HepG2 (cell line): Measurements from ENCODE around the gene ZNRF3. TPM values are rescaled to one million over a fixed set of nuclear protein-coding genes. Genes with fewer than 3 reads are reported as not detected.

Experiments
- ISL2 ChIP-seq: sonication (generic); formaldehyde crosslinking; IDR thresholded peaks from 2 replicates; pipeline ENCODE4 v1.5.0; 2020; ENCODE audit warnings: missing genetic modification reagents
- SMAD3 ChIP-seq: sonication (generic); formaldehyde crosslinking; IDR thresholded peaks from 2 replicates; pipeline ENCODE4 v1.4.0; 2020; ENCODE audit warnings: missing genetic modification reagents
- SOX13 ChIP-seq, 3 experiments: fragments of 450-650 bp in 1 of 3; sonication (generic) in 1 of 3; formaldehyde crosslinking in 1 of 3; IDR thresholded peaks in 2 of 3; conservative IDR thresholded peaks in 1 of 3; 2 replicates each; pipeline versions ENCODE4 v1.5.0 to v1.6.1; 2016 to 2020; ENCODE audit warnings: antibody characterized with exemption in 1 of 3, mild to moderate bottlenecking in 1 of 3, missing compliant biosample characterization in 1 of 3, missing genetic modification reagents in 1 of 3, moderate library complexity in 1 of 3
- THAP11 ChIP-seq: IDR thresholded peaks from 2 replicates; pipeline ENCODE4 v1.6.1; 2016; ENCODE audit warnings: missing biosample characterization, missing genetic modification reagents
- ZNF780A ChIP-seq: sonication (generic); formaldehyde crosslinking; IDR thresholded peaks from 2 replicates; pipeline ENCODE4 v1.8.0; 2022; ENCODE audit warnings: mild to moderate bottlenecking, missing genetic modification reagents, moderate library complexity
- ZNF850 ChIP-seq: sonication (generic); formaldehyde crosslinking; conservative IDR thresholded peaks from 2 replicates; pipeline ENCODE4 v1.9.0; 2021; ENCODE audit warnings: mild to moderate bottlenecking, missing genetic modification reagents
- polyA plus RNA-seq, 8 experiments: library from polyadenylated mRNA; depleted of rRNA in 3 of 8; stranded (reverse) in 7 of 8; unstranded in 1 of 8; fragments of >200 nt; fragmentation: Illumina TruSeq in 4 of 8; extraction: Trizol in 4 of 8; gene quantifications; 2 replicates each; pipeline versions ENCODE4 v1.2.1 to v1.2.3, GENCODE V29; 2011 to 2016; ENCODE audit warnings: low read depth in 4 of 8, missing spikeins in 1 of 8, mixed read lengths in 1 of 8; ENCODE audit not compliant: insufficient read depth in 1 of 8
- total RNA-seq, 5 experiments: library from RNA; depleted of rRNA; stranded (reverse); fragments of >200 nt; fragmentation: Illumina TruSeq; extraction: Trizol; gene quantifications; 2 replicates each; pipeline ENCODE4 v1.2.3, GENCODE V29; 2016; ENCODE audit warnings: low read depth in 1 of 5
- TF ChIP-seq, protein P1 (sequence below): IDR thresholded peaks from 2 replicates; pipeline ENCODE4 v1.6.1; 2016; ENCODE audit warnings: missing genetic modification reagents, missing compliant biosample characterization
- TF ChIP-seq, protein P2 (sequence below): sonication (generic); formaldehyde crosslinking; IDR thresholded peaks from 2 replicates; pipeline ENCODE4 v1.4.0; 2020; ENCODE audit warnings: missing genetic modification reagents
- TF ChIP-seq, protein P3 (sequence below): sonication (generic); formaldehyde crosslinking; IDR thresholded peaks from 2 replicates; pipeline ENCODE4; 2020; ENCODE audit warnings: missing genetic modification reagents, mild to moderate bottlenecking, borderline replicate concordance
- TF ChIP-seq, protein P4 (sequence below): IDR thresholded peaks from 2 replicates; pipeline ENCODE4 v1.6.1; 2012; ENCODE audit warnings: low read depth, low read length, improper control_type of control experiment
- TF ChIP-seq, protein P5 (sequence below): sonication (generic); formaldehyde crosslinking; IDR thresholded peaks from 2 replicates; pipeline ENCODE4 v1.5.1; 2020; ENCODE audit warnings: missing genetic modification reagents, mild to moderate bottlenecking, borderline replicate concordance
- TF ChIP-seq, protein P6 (sequence below): sonication (generic); formaldehyde crosslinking; IDR thresholded peaks from 2 replicates; pipeline ENCODE4 v1.5.1; 2020; ENCODE audit warnings: mild to moderate bottlenecking, missing genetic modification reagents, borderline replicate concordance

ZNRF3 gene
- total and polyA plus RNA-seq, 2 of the 13 experiments (the other 11 are each of a cell fraction or from before 2014, with no cell fraction given), result 20.3 to 36.7 TPM

DNA sequence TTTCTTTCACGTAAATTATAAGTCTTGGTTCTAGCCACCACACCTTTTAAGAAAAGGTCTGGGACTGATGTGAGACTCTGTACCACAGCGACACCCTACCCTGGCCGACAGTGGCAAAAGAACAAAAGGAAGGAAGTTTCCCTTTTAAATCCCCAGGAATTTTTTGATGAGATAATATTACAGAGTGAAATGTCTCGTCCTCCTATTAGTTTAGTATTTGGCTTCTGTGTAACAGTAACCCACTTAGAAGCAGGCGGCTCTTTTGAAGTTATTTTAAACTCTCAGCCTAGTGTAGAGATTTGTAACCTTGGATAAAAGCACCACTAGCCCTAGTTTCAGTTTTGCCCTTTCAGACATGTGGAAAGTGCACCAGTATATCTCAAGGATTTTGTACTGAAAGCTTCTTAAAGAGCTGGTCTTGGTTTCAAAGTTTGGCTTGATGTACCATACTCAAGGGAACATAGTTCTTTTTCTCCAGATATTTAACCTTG is 94.2 kb downstream of the ZNRF3 start (continued):
- no peak for TF ChIP-seq ZNF850 (CRISPR knock-in tag)
- TF ChIP-seq, protein P1, sequence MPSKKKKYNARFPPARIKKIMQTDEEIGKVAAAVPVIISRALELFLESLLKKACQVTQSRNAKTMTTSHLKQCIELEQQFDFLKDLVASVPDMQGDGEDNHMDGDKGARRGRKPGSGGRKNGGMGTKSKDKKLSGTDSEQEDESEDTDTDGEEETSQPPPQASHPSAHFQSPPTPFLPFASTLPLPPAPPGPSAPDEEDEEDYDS (CRISPR knock-in tag), result no peak
- TF ChIP-seq, protein P2, sequence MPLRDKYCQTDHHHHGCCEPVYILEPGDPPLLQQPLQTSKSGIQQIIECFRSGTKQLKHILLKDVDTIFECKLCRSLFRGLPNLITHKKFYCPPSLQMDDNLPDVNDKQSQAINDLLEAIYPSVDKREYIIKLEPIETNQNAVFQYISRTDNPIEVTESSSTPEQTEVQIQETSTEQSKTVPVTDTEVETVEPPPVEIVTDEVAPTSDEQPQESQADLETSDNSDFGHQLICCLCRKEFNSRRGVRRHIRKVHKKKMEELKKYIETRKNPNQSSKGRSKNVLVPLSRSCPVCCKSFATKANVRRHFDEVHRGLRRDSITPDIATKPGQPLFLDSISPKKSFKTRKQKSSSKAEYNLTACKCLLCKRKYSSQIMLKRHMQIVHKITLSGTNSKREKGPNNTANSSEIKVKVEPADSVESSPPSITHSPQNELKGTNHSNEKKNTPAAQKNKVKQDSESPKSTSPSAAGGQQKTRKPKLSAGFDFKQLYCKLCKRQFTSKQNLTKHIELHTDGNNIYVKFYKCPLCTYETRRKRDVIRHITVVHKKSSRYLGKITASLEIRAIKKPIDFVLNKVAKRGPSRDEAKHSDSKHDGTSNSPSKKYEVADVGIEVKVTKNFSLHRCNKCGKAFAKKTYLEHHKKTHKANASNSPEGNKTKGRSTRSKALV (CRISPR knock-in tag), result no peak
- TF ChIP-seq SMAD3 (CRISPR knock-in tag), result 0 out of 2 replicates have a peak, but pooled peaks have one; percentile 38
- TF ChIP-seq THAP11 (CRISPR knock-in tag), result 0 out of 2 replicates have a peak, but pooled peaks have one; percentile 18
- no peak for TF ChIP-seq ZNF780A (CRISPR knock-in tag)
- TF ChIP-seq, protein P3, sequence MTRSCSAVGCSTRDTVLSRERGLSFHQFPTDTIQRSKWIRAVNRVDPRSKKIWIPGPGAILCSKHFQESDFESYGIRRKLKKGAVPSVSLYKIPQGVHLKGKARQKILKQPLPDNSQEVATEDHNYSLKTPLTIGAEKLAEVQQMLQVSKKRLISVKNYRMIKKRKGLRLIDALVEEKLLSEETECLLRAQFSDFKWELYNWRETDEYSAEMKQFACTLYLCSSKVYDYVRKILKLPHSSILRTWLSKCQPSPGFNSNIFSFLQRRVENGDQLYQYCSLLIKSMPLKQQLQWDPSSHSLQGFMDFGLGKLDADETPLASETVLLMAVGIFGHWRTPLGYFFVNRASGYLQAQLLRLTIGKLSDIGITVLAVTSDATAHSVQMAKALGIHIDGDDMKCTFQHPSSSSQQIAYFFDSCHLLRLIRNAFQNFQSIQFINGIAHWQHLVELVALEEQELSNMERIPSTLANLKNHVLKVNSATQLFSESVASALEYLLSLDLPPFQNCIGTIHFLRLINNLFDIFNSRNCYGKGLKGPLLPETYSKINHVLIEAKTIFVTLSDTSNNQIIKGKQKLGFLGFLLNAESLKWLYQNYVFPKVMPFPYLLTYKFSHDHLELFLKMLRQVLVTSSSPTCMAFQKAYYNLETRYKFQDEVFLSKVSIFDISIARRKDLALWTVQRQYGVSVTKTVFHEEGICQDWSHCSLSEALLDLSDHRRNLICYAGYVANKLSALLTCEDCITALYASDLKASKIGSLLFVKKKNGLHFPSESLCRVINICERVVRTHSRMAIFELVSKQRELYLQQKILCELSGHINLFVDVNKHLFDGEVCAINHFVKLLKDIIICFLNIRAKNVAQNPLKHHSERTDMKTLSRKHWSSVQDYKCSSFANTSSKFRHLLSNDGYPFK, result no peak
- TF ChIP-seq, protein P4, sequence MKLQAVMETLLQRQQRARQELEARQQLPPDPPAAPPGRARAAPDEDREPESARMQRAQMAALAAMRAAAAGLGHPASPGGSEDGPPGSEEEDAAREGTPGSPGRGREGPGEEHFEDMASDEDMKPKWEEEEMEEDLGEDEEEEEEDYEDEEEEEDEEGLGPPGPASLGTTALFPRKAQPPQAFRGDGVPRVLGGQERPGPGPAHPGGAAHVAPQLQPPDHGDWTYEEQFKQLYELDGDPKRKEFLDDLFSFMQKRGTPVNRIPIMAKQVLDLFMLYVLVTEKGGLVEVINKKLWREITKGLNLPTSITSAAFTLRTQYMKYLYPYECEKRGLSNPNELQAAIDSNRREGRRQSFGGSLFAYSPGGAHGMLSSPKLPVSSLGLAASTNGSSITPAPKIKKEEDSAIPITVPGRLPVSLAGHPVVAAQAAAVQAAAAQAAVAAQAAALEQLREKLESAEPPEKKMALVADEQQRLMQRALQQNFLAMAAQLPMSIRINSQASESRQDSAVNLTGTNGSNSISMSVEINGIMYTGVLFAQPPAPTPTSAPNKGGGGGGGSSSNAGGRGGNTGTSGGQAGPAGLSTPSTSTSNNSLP, result peak; percentile 60; the same call in 1 of the 2 replicates
- TF ChIP-seq SOX13 (IDR thresholded peaks at IDR 0.05), result no peak
- peak in 1 of 2 experiments; percentile 86; a peak in 2 of 4 replicates for TF ChIP-seq SOX13 (CRISPR knock-in tag; conservative IDR thresholded peaks at IDR 0.05 in 1 of 2, IDR thresholded peaks at IDR 0.05 in 1 of 2)
- TF ChIP-seq, protein P5, sequence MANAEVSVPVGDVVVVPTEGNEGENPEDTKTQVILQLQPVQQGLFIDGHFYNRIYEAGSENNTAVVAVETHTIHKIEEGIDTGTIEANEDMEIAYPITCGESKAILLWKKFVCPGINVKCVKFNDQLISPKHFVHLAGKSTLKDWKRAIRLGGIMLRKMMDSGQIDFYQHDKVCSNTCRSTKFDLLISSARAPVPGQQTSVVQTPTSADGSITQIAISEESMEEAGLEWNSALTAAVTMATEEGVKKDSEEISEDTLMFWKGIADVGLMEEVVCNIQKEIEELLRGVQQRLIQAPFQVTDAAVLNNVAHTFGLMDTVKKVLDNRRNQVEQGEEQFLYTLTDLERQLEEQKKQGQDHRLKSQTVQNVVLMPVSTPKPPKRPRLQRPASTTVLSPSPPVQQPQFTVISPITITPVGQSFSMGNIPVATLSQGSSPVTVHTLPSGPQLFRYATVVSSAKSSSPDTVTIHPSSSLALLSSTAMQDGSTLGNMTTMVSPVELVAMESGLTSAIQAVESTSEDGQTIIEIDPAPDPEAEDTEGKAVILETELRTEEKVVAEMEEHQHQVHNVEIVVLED (CRISPR knock-in tag), result no peak; the same call in 1 of the 2 replicates
- TF ChIP-seq, protein P6, sequence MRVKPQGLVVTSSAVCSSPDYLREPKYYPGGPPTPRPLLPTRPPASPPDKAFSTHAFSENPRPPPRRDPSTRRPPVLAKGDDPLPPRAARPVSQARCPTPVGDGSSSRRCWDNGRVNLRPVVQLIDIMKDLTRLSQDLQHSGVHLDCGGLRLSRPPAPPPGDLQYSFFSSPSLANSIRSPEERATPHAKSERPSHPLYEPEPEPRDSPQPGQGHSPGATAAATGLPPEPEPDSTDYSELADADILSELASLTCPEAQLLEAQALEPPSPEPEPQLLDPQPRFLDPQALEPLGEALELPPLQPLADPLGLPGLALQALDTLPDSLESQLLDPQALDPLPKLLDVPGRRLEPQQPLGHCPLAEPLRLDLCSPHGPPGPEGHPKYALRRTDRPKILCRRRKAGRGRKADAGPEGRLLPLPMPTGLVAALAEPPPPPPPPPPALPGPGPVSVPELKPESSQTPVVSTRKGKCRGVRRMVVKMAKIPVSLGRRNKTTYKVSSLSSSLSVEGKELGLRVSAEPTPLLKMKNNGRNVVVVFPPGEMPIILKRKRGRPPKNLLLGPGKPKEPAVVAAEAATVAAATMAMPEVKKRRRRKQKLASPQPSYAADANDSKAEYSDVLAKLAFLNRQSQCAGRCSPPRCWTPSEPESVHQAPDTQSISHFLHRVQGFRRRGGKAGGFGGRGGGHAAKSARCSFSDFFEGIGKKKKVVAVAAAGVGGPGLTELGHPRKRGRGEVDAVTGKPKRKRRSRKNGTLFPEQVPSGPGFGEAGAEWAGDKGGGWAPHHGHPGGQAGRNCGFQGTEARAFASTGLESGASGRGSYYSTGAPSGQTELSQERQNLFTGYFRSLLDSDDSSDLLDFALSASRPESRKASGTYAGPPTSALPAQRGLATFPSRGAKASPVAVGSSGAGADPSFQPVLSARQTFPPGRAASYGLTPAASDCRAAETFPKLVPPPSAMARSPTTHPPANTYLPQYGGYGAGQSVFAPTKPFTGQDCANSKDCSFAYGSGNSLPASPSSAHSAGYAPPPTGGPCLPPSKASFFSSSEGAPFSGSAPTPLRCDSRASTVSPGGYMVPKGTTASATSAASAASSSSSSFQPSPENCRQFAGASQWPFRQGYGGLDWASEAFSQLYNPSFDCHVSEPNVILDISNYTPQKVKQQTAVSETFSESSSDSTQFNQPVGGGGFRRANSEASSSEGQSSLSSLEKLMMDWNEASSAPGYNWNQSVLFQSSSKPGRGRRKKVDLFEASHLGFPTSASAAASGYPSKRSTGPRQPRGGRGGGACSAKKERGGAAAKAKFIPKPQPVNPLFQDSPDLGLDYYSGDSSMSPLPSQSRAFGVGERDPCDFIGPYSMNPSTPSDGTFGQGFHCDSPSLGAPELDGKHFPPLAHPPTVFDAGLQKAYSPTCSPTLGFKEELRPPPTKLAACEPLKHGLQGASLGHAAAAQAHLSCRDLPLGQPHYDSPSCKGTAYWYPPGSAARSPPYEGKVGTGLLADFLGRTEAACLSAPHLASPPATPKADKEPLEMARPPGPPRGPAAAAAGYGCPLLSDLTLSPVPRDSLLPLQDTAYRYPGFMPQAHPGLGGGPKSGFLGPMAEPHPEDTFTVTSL, result no peak
- TF ChIP-seq ISL2 (CRISPR knock-in tag), result peak; percentile 81
